PC-3 (cell line): ENCODE results near the gene NDOR1. TPM values are rescaled to one million over a fixed set of nuclear protein-coding genes. Genes with fewer than 3 reads are reported as not detected.

Experiments used
- ATAC-seq: fragments of 200-7000 bp; cut with Tn5 transposase; 2 replicates; pipeline ENCODE4 v1.9.1; 2020; ENCODE audit warnings: mild to moderate bottlenecking, moderate library complexity
- BruUV-seq: library from RNA; stranded (reverse); fragments of 400-500 nt; replicated peaks from 2 replicates; lab custom pipeline; 2021; lab: Mats Ljungman, UMichigan
- CTCF ChIA-PET: fragments of 300-600 bp; sonication (Branson Sonifier 250); formaldehyde crosslinking; loops from one replicate; lab custom pipeline; 2022; ENCODE audit warnings: antibody characterized with exemption; lab: Charles Lee
- POLR2A ChIA-PET: fragments of 300-600 bp; sonication (Branson Sonifier 250); formaldehyde crosslinking; loops from one replicate; lab custom pipeline; 2022; ENCODE audit warnings: antibody characterized with exemption; ENCODE audit not compliant: unreplicated experiment; lab: Charles Lee
- DNase-seq: peaks from one replicate; pipeline ENCODE4 v3.0.0-alpha.2; 2015
- H2AFZ ChIP-seq: fragments of 300-600 bp; sonication (generic); 2 replicates; pipeline ENCODE4 v1.6.0; 2016; ENCODE audit warnings: antibody characterized with exemption, low read length
- H3F3A ChIP-seq: fragments of 300-600 bp; sonication (generic); one replicate; pipeline ENCODE4 v1.6.0; 2017; ENCODE audit warnings: antibody characterized with exemption, low read length, control low read depth, mild to moderate bottlenecking; ENCODE audit not compliant: unreplicated experiment
- H3K27ac ChIP-seq: fragments of 300-600 bp; sonication (generic); 2 replicates; pipeline ENCODE4 v1.5.1; 2016; ENCODE audit warnings: mild to moderate bottlenecking, low read length
- H3K27me3 ChIP-seq: fragments of 300-600 bp; sonication (generic); 2 replicates; pipeline ENCODE4 v1.6.1; 2016; ENCODE audit warnings: low read length, mixed read lengths
- H3K36me3 ChIP-seq: fragments of 300-600 bp; sonication (generic); 2 replicates; pipeline ENCODE4 v1.6.1; 2016; ENCODE audit warnings: low read depth, mixed run types, low read length, mixed read lengths
- H3K4me1 ChIP-seq: fragments of 300-600 bp; sonication (generic); 2 replicates; pipeline ENCODE4 v1.5.1; 2016; ENCODE audit warnings: low read length; ENCODE audit not compliant: insufficient read depth
- H3K4me2 ChIP-seq: fragments of 300-600 bp; sonication (generic); 2 replicates; pipeline ENCODE4 v1.6.0; 2016; ENCODE audit warnings: low read length
- H3K4me3 ChIP-seq: fragments of 300-600 bp; sonication (generic); 2 replicates; pipeline ENCODE4 v1.5.1; 2016; ENCODE audit warnings: mild to moderate bottlenecking, low read length, mixed read lengths
- H3K79me2 ChIP-seq: fragments of 300-600 bp; sonication (generic); 2 replicates; pipeline ENCODE4 v1.6.1; 2017; ENCODE audit warnings: low read length, mixed read lengths
- H3K9ac ChIP-seq: fragments of 300-600 bp; sonication (generic); 2 replicates; pipeline ENCODE4 v1.6.0; 2016; ENCODE audit warnings: mild to moderate bottlenecking, low read length
- H3K9me2 ChIP-seq: fragments of 300-600 bp; sonication (generic); replicated peaks from 2 replicates; pipeline ENCODE4 v1.6.1; 2016; ENCODE audit warnings: mixed run types, low read length, mixed read lengths
- H3K9me3 ChIP-seq: fragments of 300-600 bp; sonication (generic); 2 replicates; pipeline ENCODE4 v1.6.1; 2016; ENCODE audit warnings: low read length, mixed read lengths
- H4K20me1 ChIP-seq: fragments of 300-600 bp; sonication (generic); 2 replicates; pipeline ENCODE4 v1.6.1; 2016; ENCODE audit warnings: low read length, mixed read lengths
- EZH2 ChIP-seq: fragments of 300-600 bp; sonication (generic); IDR thresholded peaks from one replicate; pipeline ENCODE4 v1.6.1; 2017; ENCODE audit warnings: antibody characterized with exemption, mild to moderate bottlenecking, low read length; ENCODE audit not compliant: unreplicated experiment
- EZH2phosphoT487 ChIP-seq: fragments of 300-600 bp; sonication (generic); IDR thresholded peaks from 2 replicates; pipeline ENCODE4 v1.6.1; 2018; ENCODE audit warnings: mild to moderate bottlenecking, antibody characterized with exemption, low read length, borderline replicate concordance
- intact Hi-C: fragments of 100-400 bp; cut with micrococcal nuclease; formaldehyde crosslinking; loops from 2 replicates; pipeline ENCODE4 v1.9.0; 2023
- total RNA-seq: library from RNA; depleted of rRNA; stranded (reverse); fragments of >200 nt; gene quantifications from 2 replicates; pipeline ENCODE4 v1.2.3, GENCODE V29; 2014
- TF ChIP-seq, protein P1 (sequence below): fragments of 300-600 bp; sonication (generic); conservative IDR thresholded peaks from 2 replicates; pipeline ENCODE4 v1.5.1; 2017; ENCODE audit warnings: antibody characterized with exemption, low read depth, mild to moderate bottlenecking, low read length

NDOR1 gene
- total RNA-seq, 1 experiment from 2014 or later = 25.7 TPM

DNA sequence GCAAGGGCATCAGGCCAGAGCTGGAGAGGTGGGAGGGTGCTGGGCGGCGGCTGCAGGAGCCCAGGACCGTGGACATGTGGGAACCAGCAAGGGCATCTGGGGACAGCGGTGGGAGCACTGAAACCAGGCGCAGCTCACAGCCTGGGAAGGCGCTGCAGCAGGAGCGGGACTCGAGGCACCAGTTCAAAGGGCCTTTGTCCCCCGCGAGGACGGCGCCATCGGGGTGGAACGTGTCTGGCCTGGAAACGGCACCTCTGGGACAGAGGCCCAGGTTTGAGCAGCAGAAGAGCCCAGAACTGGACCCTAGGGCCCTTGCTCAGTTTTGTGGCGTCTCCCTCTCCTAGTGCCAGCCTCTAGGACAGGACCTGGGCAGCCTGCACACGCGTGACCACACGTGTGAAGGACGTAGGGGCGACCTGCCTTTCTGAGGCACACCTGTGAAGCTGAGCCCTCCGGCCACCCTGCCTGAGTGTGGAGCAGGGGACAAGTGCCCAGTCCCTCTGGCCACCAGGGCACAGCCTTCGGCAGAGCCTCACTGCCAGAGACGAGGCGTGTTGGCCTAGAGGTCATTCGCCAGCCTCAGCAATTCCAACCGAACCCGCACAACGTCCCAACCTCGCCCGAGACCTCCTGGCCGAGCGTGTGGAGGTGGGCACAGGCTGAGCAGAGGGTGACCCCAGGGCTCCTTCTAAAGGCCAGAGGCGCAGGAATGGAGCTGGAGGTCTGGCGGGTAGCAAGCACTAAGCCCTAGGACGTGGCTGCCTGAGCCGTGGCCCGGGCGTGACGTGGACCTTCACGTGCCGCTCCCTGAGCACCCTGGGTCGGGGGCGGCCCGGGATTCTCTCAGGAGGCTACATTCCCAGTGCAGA, 31.5 kb upstream of the NDOR1 start:
- Histone ChIP-seq H3F3A (no peaks in the 10 kb centered on the region), H2AFZ (no peak overlapping the region), H3K9me2 (no peaks in the 10 kb centered on the region), H3K79me2 (no peaks in the 10 kb centered on the region), H3K4me2 (no peak overlapping the region), H3K9ac (no peak overlapping the region), H3K36me3 (no peaks in the 10 kb centered on the region), H3K9me3 (no peaks in the 10 kb centered on the region), H3K27ac (no peak overlapping the region), H3K4me1 (no peaks in the 10 kb centered on the region), H4K20me1 (no peaks in the 10 kb centered on the region), H3K4me3 (no peak overlapping the region), H3K27me3 (no peaks in the 10 kb centered on the region)
- no peak for ATAC-seq
- DNase-seq = no peak
- BruUV-seq = no TSS peak
- intact Hi-C loops = no loop called here
- POLR2A ChIA-PET = no interaction called here
- CTCF ChIA-PET = no interaction called here
- TF ChIP-seq, protein P1, sequence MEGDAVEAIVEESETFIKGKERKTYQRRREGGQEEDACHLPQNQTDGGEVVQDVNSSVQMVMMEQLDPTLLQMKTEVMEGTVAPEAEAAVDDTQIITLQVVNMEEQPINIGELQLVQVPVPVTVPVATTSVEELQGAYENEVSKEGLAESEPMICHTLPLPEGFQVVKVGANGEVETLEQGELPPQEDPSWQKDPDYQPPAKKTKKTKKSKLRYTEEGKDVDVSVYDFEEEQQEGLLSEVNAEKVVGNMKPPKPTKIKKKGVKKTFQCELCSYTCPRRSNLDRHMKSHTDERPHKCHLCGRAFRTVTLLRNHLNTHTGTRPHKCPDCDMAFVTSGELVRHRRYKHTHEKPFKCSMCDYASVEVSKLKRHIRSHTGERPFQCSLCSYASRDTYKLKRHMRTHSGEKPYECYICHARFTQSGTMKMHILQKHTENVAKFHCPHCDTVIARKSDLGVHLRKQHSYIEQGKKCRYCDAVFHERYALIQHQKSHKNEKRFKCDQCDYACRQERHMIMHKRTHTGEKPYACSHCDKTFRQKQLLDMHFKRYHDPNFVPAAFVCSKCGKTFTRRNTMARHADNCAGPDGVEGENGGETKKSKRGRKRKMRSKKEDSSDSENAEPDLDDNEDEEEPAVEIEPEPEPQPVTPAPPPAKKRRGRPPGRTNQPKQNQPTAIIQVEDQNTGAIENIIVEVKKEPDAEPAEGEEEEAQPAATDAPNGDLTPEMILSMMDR = no peak
- TF ChIP-seq EZH2 (no peak), EZH2phosphoT487 (no peak)

DNA sequence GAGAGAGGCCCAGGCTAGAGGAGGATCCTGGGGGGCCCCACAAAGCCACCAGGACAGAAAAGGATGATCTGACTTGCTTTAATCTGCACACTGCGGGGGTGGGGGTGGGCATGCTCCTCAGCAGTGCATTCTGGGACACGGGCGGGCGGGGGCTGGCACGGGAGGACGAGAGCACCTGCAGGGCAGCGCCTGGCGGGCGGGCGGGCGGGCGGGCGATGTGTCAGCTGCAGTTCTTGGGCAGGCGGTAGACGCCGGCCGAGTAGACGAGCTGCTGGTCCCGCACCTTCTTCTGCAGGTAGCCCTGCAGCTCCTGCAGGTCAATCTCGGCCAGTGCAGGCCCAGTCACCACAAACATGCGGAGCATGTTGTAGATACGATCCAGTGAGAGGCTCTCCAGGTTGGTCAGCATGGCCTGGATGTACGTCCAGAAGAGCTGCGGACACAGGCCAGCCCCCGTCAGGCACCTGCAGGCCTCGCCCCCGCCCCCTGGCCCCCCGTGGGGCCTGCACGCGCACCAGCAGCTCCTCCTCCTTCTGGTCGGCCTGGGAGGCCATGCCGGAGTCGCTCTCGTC, 30.7 kb upstream of the NDOR1 start:
- H2AFZ ChIP-seq = no peak overlapping the region
- no peaks in the 10 kb centered on the region for H3K9me2 ChIP-seq
- no peaks in the 10 kb centered on the region for H3K27me3 ChIP-seq
- H3K27ac ChIP-seq = no peak overlapping the region
- no TSS peak for BruUV-seq
- TF ChIP-seq, protein P1 = no peak
- TF ChIP-seq EZH2phosphoT487 (no peak), EZH2 (no peak)
- intact Hi-C loops = no loop called here
- DNase-seq (no peak), ATAC-seq (no peak)
- H3K79me2 ChIP-seq = no peaks in the 10 kb centered on the region
- no peaks in the 10 kb centered on the region for H3K4me1 ChIP-seq
- no peak overlapping the region for H3K4me3 ChIP-seq
- H3K4me2 ChIP-seq = no peak overlapping the region
- H3K9me3 ChIP-seq = no peaks in the 10 kb centered on the region
- H3K9ac ChIP-seq = no peak overlapping the region
- POLR2A ChIA-PET = no interaction called here
- no peaks in the 10 kb centered on the region for H4K20me1 ChIP-seq
- H3K36me3 ChIP-seq = no peaks in the 10 kb centered on the region
- H3F3A ChIP-seq = no peaks in the 10 kb centered on the region
- CTCF ChIA-PET = no interaction called here
